ENCODE measurements around the gene COL20A1.

DNA sequence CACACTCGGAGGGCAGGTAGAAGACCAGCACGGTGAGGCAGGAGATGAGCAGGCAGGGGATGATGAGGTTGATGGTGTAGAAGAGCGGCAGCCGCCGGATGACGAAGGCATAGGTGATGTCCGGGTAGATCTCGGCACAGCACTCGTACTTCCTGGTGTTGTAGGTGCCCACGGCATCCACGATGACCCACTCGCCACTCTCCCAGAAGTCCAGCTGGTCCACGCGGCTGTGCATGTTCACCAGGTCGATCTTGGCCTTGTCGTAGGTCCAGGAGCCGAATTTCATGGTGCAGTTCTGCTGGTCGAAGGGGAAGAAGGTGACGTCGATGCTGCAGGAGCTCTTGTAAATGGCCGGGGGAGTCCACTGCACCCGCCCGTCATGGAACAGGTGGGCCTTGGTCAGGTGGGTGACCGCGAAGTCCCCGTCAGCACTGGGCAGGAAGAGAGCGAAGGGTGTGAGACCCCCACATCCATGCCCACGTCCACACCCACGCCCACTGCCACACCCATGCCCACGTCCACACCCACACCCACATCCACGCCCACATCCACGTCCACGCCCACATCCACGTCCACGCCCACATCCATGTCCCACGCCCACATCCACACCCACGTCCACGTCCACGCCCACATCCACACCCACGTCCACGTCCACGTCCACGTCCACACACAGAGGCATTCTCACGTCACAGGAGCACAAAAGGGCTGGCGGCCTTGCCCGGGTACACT lies 57.8 kb downstream of the COL20A1 start:
- TF ChIP-seq, protein P1, sequence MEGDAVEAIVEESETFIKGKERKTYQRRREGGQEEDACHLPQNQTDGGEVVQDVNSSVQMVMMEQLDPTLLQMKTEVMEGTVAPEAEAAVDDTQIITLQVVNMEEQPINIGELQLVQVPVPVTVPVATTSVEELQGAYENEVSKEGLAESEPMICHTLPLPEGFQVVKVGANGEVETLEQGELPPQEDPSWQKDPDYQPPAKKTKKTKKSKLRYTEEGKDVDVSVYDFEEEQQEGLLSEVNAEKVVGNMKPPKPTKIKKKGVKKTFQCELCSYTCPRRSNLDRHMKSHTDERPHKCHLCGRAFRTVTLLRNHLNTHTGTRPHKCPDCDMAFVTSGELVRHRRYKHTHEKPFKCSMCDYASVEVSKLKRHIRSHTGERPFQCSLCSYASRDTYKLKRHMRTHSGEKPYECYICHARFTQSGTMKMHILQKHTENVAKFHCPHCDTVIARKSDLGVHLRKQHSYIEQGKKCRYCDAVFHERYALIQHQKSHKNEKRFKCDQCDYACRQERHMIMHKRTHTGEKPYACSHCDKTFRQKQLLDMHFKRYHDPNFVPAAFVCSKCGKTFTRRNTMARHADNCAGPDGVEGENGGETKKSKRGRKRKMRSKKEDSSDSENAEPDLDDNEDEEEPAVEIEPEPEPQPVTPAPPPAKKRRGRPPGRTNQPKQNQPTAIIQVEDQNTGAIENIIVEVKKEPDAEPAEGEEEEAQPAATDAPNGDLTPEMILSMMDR (IDR thresholded peaks at IDR 0.05 in 8 of 11, conservative IDR thresholded peaks at IDR 0.05 in 3 of 11), result no peak
- TF ChIP-seq POLR2A (IDR thresholded peaks at IDR 0.05), result no peak
- TF ChIP-seq POLR2AphosphoS5 (IDR thresholded peaks at IDR 0.05), result no peak

All from spleen (tissue), 7 donors.